ENCODE measurements around the gene HOXA11. TPM values are rescaled to one million over a fixed set of nuclear protein-coding genes. Genes with fewer than 3 reads are reported as not detected.
A peak's percentile ranks its signal among the peaks of the same experiment; 100 is the strongest.

The HOXA11 gene
- total RNA-seq, 1 experiment from 2014 or later, result 3.7 TPM

DNA sequence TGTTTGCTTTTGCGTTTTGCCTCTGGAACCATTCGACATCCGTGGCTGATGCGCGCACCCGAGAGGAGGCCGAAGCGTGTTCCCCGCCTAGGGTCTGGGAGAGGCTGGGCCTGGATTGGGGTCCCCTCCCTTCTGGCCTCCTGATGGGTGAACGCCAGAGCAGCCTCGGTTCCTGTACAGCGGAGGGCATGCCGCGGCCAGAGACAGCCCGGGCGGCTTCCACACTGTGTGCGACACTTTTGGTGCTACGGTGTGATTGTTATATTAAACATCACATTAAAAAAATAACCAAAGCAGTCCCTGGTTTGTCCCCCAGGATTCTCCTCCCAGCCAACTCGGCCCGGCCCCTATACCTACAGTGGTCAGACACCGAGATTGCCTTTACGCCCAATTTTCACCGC, 24.9 kb downstream of the HOXA11 start:
- Histone ChIP-seq H3K4me3 (peak overlapping the region; percentile 46; the same call in 1 of the 2 replicates), H3K27me3 (no peaks in the 10 kb centered on the region), H3K9me3 (no peaks in the 10 kb centered on the region), H3K36me3 (peaks cover 33% of the 10 kb centered on the region)
- no peak for DNase-seq

DNA sequence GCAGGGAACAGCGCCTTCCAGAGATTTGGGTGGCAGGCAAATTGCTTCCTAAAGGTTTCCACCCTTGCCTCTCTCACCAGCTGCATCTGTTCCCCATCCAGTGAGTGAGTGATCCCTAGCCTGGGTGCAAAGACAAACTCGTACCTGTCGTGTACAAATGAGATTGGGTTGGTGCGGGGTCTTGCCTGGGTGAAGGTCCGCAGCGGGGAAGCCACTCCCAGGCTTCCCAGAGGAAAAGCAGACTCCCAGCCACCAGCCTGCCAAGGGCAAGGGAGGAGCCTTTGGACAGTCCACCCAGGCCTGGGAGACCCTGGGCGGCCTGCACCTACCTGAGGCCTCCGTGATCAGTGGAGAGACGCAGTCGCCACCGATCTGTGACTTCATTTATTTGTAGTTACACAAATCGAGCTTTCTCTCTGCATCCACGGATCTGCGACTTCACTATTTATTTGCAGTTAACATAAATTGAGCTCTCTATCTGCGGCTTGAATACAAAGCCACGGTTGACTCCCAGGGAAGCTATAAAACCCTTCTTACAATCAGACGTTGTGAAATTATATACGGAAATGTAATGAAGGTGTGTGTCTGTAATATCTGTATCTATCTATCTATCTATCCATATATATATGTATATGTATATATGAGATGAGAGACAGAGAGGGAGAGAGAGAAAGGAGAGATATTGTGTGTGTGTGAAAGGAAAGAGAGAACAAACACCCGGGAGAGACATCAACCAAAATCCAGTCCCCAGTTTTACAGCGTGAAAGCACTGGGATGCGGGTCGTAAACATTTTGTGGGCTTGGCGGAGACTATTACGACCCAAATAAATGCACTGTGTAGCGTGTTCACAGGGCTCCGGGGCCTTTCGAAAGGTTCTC, 25.5 kb downstream of the HOXA11 start:
- Histone ChIP-seq H3K36me3 (peaks cover 26% of the 10 kb centered on the region), H3K4me3 (no peak overlapping the region), H3K9me3 (no peaks in the 10 kb centered on the region), H3K27me3 (no peaks in the 10 kb centered on the region)
- DNase-seq, result no peak

DNA sequence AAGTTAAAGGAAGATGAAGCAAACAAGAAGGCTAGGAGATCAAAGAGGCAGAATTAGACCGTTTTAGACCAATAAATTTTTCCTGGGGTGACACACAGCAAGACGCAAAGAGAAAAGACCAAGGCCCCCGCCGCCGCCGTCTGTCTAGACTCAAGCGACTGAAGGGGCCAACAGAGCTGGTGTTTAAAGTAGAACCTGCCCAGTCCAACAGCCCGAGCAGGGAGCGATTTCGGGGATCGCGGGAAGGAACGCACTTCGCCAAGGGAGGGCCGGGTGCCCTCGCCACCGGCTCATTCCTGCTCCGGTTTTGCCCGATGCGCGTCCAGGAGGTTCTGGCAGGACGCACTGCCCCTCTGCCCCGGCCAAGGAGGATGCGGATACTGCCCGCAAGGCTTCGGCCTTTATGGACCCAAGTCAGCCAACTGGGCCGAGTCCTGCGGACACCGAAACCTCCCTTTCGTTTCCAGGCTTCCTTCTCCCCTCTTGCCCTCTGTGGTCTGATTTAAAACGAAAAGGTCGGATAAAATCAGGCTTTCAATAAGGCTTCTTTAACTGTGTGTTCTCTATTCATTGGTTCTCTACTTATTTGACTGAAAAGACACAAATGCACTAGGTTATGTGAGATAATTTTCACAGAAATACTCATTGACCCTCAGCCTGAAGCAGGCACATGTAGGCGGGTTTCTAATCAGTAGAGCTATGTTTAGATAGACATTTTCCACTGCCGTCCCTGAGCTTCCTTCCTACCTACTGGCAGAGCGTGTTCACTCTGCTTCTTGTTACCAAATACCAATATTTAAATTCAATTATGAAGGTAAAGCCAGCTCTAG, 26.4 kb downstream of the HOXA11 start:
- no peak for DNase-seq
- no peak overlapping the region for H3K4me3 ChIP-seq
- H3K27me3 ChIP-seq, result no peaks in the 10 kb centered on the region
- H3K36me3 ChIP-seq, result peaks cover 18% of the 10 kb centered on the region
- H3K9me3 ChIP-seq, result no peaks in the 10 kb centered on the region

DNA sequence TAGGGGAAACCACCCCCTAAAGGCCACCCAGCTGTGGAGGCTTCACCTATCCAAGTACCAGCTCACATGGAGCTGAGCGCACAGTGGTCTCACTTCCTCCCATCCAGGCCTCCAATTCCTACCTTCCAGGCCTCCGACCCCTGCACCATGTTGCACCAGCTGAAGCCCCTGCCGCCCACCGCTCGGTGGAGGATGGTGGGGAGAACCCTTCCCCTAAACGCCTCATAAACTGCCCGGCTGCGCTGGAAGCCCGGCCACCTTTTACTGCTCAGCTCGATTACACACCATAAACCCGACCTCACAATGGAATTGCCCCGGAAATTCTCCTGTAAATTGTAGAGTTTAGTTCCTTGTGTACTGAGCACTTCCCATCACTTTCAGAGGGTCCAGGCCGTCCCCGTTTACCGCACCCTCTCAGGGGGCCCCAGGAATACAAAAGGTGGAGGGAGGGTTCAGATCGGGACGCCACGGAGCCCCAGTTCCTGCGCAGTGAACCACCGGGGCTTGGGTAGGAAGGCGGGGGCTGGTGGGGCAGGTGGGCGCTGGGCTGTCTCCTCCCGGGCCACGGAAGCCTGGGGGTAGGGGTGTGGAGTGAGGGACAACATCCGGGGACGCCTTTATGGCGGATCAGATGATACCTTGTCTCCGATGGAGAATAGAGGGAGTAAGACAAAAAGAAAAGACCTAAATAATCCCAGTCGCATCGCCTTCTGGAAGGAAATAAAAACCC, 27.2 kb downstream of the HOXA11 start:
- H3K36me3 ChIP-seq, result peaks cover 10% of the 10 kb centered on the region
- no peak overlapping the region for H3K4me3 ChIP-seq
- H3K27me3 ChIP-seq, result no peaks in the 10 kb centered on the region
- DNase-seq, result no peak
- H3K9me3 ChIP-seq, result no peaks in the 10 kb centered on the region

DNA sequence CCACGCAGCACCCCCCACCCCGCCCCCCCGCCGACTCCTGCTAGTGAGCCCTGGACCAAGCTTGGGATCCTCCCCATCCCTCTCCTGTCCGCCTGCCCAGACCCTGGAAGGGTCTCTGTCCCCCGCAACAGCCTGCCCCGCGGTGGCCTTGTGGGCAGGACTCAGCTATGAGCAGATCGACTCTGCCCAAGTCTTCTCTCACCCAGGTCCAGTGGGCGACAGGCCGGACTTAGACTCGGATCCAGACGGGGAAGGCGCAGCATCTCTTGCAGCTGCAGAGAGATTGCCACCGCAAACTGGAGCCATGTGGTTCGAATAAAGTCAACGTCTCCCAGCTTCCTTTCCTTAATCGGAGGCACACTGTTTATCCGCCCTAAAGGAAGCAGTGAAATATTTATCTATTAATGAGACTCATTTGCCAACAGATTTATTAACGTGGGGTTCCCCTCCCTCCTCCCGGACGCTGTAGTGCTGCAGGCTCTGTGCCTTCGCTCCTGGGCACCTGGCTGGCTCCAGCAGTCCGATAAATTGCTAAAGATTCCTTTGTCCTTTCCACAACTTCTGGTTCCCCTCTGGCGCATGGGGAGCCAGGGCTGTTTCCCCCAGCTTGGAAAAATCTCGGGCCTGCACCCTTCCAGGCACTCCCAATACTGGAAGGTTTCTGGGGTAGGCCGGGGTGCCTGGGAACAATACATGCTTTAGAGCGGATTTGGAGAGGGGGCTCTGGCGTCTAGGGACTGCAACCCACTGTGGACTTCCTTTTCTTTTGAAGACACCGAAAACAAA, 27.9 kb downstream of the HOXA11 start:
- Histone ChIP-seq H3K9me3 (no peaks in the 10 kb centered on the region), H3K36me3 (peaks cover 5% of the 10 kb centered on the region; the same call in 1 of the 2 replicates), H3K27me3 (no peaks in the 10 kb centered on the region), H3K4me3 (peak overlapping the region; percentile 83)
- DNase-seq, result no peak

DNA sequence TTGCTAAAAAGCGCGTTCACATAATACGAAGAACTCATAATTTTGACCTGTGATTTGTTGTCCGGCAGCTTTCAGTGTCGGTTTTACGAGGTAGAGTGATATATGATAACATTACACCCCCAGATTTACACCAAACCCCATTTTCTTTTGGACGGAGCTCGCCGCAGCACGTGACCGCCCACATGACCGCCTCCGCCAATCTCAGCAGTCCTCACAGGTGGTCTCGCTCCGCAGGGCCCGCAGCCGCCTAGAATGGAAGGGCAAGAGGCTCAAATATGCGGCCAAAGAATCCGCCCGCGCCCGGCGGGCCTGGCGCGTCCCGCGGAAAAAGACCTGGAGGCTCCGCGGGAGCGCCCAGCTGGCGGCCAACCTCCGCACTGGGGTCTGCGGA, 28.5 kb downstream of the HOXA11 start, which contains the start of gene HOXA7:
Gene HOXA7, minus strand, starts transcription at position 168 of the 391 bp plus-strand sequence. Its CDS starts 130 bp downstream, at position 38.
- DNase-seq, result peak; percentile 86

DNA sequence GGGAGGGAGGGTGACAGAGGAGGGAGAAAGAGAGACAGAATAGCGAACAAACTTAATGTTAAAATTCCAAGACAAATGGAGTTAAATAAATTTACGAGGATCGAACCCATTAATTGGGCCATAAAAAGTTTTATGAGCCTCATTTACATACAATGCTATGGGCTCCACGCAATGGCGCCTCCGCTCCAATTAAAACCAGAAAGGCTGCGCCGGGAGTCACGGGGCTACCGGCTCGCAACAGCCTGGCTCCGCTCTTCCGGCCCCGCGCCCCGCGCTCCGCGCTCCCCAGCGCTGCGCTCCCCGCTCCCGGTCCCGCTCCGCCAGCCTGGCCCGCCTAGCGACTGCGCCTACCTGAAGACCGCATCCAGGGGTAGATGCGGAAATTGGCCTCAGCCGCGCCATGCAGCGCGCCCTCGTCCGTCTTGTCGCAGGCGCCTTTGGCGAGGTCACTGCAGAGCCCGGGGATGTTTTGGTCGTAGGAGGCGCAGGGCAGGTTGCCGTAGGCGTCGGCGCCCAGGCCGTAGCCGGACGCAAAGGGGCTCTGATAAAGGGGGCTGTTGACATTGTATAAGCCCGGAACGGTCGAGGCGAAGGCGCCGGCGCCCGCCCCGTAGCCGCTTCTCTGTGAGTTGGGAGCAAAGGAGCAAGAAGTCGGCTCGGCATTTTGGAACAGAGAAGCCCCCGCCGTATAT, 29.1 kb downstream of the HOXA11 start:
- peak; percentile 47 for DNase-seq
- Histone ChIP-seq H3K27me3 (no peaks in the 10 kb centered on the region), H3K4me3 (peak overlapping the region; percentile 83), H3K9me3 (no peaks in the 10 kb centered on the region), H3K36me3 (no peaks in the 10 kb centered on the region)

More for the DNA sequence above, 28.5 kb downstream of the HOXA11 start, which contains the start of gene HOXA7:
- Histone ChIP-seq H3K4me3 (peak within 1 kb of the TSS; percentile 83), H3K36me3 (no peaks in the 10 kb centered on the region), H3K27me3 (no peaks in the 10 kb centered on the region), H3K9me3 (no peaks in the 10 kb centered on the region)

DNA sequence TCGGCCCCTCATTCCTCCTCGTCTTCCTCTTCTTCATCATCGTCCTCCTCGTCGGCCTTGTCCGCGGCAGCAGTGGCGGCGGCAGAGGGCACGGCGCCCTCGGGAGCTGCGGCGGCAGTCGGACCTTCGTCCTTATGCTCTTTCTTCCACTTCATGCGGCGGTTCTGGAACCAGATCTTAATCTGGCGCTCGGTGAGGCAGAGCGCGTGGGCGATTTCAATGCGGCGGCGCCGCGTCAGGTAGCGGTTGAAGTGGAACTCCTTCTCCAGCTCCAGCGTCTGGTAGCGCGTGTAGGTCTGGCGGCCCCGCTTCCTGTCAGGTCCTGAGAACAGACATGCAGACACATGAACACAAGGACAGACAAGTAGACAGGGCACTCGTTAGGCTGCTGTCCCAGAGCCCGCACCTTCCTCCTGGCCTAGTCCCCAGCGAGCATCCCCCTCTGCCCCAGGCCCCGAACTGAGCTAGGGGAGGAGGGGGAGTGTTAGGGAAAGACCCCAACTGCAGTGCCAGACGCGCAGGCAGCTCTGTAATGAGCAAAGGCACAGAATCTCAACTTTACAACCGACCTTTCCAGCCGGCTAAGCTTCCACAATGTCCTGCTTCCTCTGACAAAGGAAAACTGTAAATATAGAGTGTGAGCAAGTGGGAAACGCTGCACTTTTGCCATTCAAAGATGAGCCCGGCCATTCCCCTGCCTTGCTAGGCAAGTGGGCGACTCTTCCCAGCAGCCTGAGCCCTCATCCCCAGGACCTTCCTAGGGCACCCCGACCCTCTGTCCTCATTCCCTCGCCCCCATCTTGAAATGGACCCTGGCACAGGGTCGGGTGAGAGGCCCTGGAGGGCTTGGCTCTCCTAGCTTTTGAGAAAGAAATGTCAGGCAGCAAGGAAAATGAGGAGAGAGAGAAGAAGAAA, 29.9 kb downstream of the HOXA11 start:
- Histone ChIP-seq H3K4me3 (peak overlapping the region; percentile 83), H3K36me3 (no peaks in the 10 kb centered on the region), H3K9me3 (no peaks in the 10 kb centered on the region), H3K27me3 (no peaks in the 10 kb centered on the region)
- DNase-seq, result no peak

DNA sequence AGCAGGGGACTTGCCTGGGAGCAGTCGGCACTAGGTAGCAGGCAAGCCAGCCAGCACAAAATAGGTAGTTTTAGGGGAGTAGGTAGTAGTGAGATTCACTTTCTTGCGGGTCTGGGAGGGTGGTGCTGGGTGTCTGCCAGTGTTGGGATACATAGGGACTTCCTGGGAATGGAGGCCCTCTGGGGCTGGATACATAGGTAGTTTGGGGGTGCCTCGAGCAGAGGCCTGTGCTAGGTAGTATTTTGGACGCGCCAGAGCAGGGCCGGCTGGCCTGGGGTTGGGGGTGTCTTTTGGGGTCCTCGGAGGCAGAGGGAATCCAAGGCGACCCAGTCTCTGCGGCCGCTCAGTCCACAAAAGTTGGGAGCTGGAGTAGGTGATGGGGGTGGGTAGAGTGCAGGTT, 30.7 kb downstream of the HOXA11 start:
- Histone ChIP-seq H3K9me3 (no peaks in the 10 kb centered on the region), H3K36me3 (no peaks in the 10 kb centered on the region), H3K27me3 (no peaks in the 10 kb centered on the region), H3K4me3 (no peak overlapping the region)
- no peak for DNase-seq

DNA sequence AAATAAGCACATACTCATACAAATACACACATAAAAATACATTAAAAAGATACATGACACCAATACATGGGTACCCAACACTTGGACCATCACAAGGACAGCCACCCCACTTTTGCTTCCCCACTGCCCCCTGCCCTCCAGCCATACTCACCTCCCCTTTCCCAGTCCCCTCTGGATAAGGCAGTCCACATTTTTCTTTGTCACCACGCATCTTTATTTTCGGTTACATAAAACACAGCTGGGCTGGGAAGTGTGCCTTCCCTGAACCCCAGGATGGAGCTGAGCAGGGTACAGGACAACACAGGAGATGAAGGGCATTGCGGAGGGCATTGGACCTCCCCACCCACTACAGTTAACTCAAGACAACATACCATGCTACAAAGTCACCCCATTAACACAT, 31.5 kb downstream of the HOXA11 start:
- Histone ChIP-seq H3K27me3 (no peaks in the 10 kb centered on the region), H3K4me3 (no peak overlapping the region), H3K9me3 (no peaks in the 10 kb centered on the region), H3K36me3 (no peaks in the 10 kb centered on the region)
- DNase-seq, result no peak

DNA sequence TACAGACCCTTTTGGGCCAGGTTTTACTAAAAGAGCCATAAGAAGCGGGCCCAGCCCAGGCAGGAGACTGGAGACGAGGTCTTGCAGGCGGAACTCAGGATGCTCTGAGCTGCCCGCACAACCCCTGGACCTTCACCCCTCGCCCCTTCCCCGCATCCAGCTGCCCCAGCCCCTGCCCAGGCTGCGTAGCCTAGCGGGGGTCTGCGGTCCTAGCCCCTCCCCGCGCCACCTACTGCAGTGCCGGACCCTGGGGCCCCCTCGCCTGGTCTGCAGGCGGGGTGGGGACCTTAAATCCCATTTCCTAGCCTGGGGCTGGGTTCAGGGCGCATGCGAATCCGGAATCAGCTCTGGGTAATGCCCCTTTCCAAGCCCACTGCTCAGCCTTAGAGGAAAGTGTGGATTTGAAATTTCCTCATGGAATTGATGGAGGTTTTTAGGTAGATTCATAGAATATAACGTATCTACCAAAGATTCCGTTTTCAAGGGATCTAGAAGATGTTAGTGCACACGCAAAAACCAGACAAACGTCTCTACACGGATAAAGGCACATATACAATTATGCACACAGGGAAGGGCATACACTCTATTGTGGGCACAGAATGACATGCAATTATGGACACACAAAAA, 32.1 kb downstream of the HOXA11 start:
- no peaks in the 10 kb centered on the region for H3K9me3 ChIP-seq
- H3K36me3 ChIP-seq, result no peaks in the 10 kb centered on the region
- DNase-seq, result no peak
- no peaks in the 10 kb centered on the region for H3K27me3 ChIP-seq
- H3K4me3 ChIP-seq, result peak overlapping the region; percentile 53

DNA sequence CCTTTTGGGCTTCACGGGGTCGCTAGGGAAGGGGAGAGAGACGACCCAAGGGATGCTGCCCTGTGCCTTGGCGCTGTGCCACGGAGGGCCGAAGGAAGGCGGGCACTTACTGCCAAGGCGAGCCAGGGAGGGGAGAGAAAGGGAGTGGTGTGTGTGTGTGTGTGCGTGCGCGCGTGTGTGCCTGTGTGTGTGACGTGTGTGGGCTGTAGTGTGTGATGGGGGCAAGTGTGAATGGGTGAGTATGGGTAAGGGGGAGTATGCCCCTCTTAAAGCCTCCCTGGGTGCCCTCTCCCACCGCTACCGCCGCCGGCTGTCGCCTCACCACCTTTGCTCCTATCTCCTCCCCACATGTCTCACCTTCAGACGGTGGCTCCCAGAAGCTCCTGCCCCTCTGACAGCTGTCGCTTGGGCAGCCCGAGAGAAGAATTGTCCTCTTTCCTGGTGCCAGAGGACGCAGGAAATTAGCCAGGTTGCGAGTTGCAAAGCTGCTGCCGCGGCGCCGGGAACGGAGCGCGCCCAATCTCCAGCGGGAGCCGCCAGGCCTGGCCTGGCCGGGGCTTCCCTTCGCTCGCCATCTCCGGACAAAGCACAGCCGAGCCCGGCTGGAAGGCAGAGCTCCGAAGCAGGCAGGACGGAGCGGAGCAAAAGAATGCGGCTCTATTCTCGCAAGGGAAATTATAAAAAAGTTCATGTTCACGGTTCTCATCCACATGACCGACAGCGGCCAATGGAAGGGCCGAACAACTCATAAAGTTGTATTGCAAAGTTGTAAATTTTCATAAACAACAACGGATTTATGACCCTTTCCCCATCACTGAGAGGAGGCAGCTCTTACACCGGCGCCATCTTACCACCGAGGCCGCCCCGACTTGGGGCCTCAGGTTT, 32.9 kb downstream of the HOXA11 start, which contains the start of gene HOXA3:
Gene HOXA3, minus strand, starts transcription at position 653 of the 885 bp plus-strand sequence. CDS start 41,943 bp downstream, outside the sequence.
- no peaks in the 10 kb centered on the region for H3K27me3 ChIP-seq
- peak; percentile 60 for DNase-seq
- H3K4me3 ChIP-seq, result peak within 1 kb of the TSS; percentile 53
- H3K9me3 ChIP-seq, result no peaks in the 10 kb centered on the region
- no peaks in the 10 kb centered on the region for H3K36me3 ChIP-seq

DNA sequence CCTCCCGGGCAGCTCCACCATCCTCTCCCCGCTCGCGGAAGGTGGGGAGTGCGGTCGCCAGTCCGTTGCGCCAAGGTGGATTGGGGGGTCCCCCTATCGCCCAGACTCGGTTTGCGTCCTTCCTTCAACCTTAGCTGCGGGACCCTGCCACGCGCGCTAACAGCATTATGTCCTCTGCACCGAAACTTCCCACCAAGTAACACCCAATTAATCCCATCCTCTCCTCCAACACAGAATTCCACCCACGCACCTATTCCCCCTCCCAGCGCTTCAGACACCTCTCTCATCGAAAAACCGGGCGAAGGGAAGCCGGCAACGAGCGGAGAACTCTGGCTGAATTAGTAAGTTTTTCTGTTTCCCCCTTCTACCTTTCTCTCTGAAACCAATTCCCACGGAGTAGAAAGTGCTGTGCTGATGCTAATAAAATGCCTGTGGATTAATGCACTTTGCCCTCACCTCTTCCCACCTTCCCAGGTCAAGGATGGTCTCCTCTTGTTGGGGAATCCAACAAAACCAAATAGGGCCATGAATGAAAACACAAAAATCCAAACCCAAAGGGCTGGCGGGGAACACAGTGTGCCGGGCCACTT, 33.6 kb downstream of the HOXA11 start:
- H3K36me3 ChIP-seq, result no peaks in the 10 kb centered on the region
- H3K27me3 ChIP-seq, result no peaks in the 10 kb centered on the region
- H3K4me3 ChIP-seq, result peak overlapping the region; percentile 53
- DNase-seq, result peak; percentile 59
- H3K9me3 ChIP-seq, result no peaks in the 10 kb centered on the region

Data from MG63 (cell line).